B cell (primary cell): ENCODE measurements around the gene EXOC7. TPM values are rescaled to one million over a fixed set of nuclear protein-coding genes. Genes with fewer than 3 reads are reported as not detected.

Experiments
- ATAC-seq: fragments of 200-7000 bp; cut with Tn5 transposase; one replicate; pipeline ENCODE4 v1.10.0; 2021; ENCODE audit warnings: low read depth, mild to moderate bottlenecking, moderate number of reproducible peaks, moderate library complexity
- CTCF ChIA-PET: fragments of 350-600 bp; sonication (Branson Sonifier 250); formaldehyde crosslinking; loops from one replicate; lab custom pipeline; 2021; ENCODE audit warnings: antibody characterized with exemption, inconsistent platforms; lab: Charles Lee
- POLR2A ChIA-PET: fragments of 350-600 bp; sonication (Branson Sonifier 250); formaldehyde crosslinking; loops from one replicate; lab custom pipeline; 2021; ENCODE audit warnings: antibody characterized with exemption; lab: Charles Lee
- DNase-seq: peaks from one replicate; pipeline ENCODE4 v3.0.0; 2013
- H2AFZ ChIP-seq: 2 replicates; pipeline ENCODE4 v1.6.1; 2012; ENCODE audit warnings: mild to moderate bottlenecking, low read depth, low read length; ENCODE audit not compliant: insufficient read depth, poor library complexity, severe bottlenecking
- H3K27ac ChIP-seq, 2 donors: 1 replicate in 1 of 2; 2 replicates in 1 of 2; pipeline ENCODE4 v1.5.1; 2012 to 2013; ENCODE audit warnings: low read length in 2 of 2, mild to moderate bottlenecking in 2 of 2, moderate library complexity in 1 of 2
- H3K27me3 ChIP-seq, 4 experiments: fragments of 200-600 bp in 1 of 4; sonication (generic) in 1 of 4; replicated peaks in 1 of 4; 1 replicate in 2 of 4; 2 replicates in 2 of 4; pipeline versions ENCODE4 v1.6.1 to v1.7.0; 2013 to 2016; ENCODE audit warnings: low read length in 3 of 4, mild to moderate bottlenecking in 2 of 4, mixed read lengths in 1 of 4, moderate library complexity in 1 of 4; ENCODE audit not compliant: insufficient read depth in 4 of 4, control insufficient read depth in 3 of 4; ENCODE audit errors: control extremely low read depth in 1 of 4
- H3K36me3 ChIP-seq, 2 experiments: replicated peaks in 1 of 2; 1 replicate in 1 of 2; 2 replicates in 1 of 2; pipeline versions ENCODE4 v1.6.1 to v1.7.1; 2013; ENCODE audit warnings: low read length in 1 of 2; ENCODE audit not compliant: insufficient read depth in 2 of 2, control insufficient read depth in 1 of 2; ENCODE audit errors: control extremely low read depth in 1 of 2, extremely low read depth in 1 of 2
- H3K4me1 ChIP-seq, 2 donors: fragments of 200-600 bp in 1 of 2; sonication (generic) in 1 of 2; 1 replicate in 1 of 2; 2 replicates in 1 of 2; pipeline versions ENCODE4 v1.5.1 to v1.6.1; 2013 to 2017; ENCODE audit warnings: low read length in 2 of 2; ENCODE audit not compliant: control insufficient read depth in 2 of 2, insufficient read depth in 2 of 2
- H3K4me2 ChIP-seq: replicated peaks from 2 replicates; pipeline ENCODE3; 2012; ENCODE audit warnings: mild to moderate bottlenecking, low read depth, low read length; ENCODE audit not compliant: poor library complexity, severe bottlenecking
- H3K4me3 ChIP-seq, 5 experiments: fragments of 200-600 bp in 1 of 5; sonication (generic) in 1 of 5; 1 replicate in 3 of 5; 2 replicates in 2 of 5; pipeline versions ENCODE4 v1.5.1 to v1.7.0; 2011 to 2016; ENCODE audit warnings: low read length in 4 of 5, mild to moderate bottlenecking in 4 of 5, low read depth in 2 of 5, control low read depth in 1 of 5, moderate library complexity in 1 of 5; ENCODE audit not compliant: insufficient read depth in 1 of 5; ENCODE audit errors: control extremely low read depth in 1 of 5, extremely low read depth in 1 of 5
- H3K79me2 ChIP-seq: fragments of 200-600 bp; sonication (generic); one replicate; pipeline ENCODE4 v1.6.0; 2016; ENCODE audit warnings: low read length; ENCODE audit not compliant: control insufficient read depth, insufficient read depth
- H3K9ac ChIP-seq: fragments of 200-600 bp; sonication (generic); 2 replicates; pipeline ENCODE4 v1.6.1; 2017; ENCODE audit warnings: mild to moderate bottlenecking, low read length, moderate library complexity
- H3K9me3 ChIP-seq, 3 donors: one replicate each; pipeline versions ENCODE4 v1.6.1 to v1.7.1; 2013; ENCODE audit warnings: low read length in 2 of 3; ENCODE audit not compliant: control insufficient read depth in 2 of 3, insufficient read depth in 1 of 3; ENCODE audit errors: control extremely low read depth in 1 of 3
- H4K20me1 ChIP-seq: 2 replicates; pipeline ENCODE4 v1.6.0; 2012; ENCODE audit warnings: mild to moderate bottlenecking, low read length; ENCODE audit not compliant: insufficient read depth, control insufficient read depth, poor library complexity, severe bottlenecking
- H3K27ac Mint-ChIP-seq: one replicate; pipeline ENCODE4 v1.8.0; 2021; ENCODE audit warnings: mixed read lengths
- H3K27me3 Mint-ChIP-seq: one replicate; pipeline ENCODE4 v1.8.0; 2021; ENCODE audit warnings: mixed read lengths
- H3K4me1 Mint-ChIP-seq: one replicate; pipeline ENCODE4 v1.8.0; 2021; ENCODE audit warnings: mixed read lengths
- H3K4me3 Mint-ChIP-seq: one replicate; pipeline ENCODE4 v1.8.0; 2021; ENCODE audit warnings: mixed read lengths
- H3K9me3 Mint-ChIP-seq: one replicate; pipeline ENCODE4 v1.8.0; 2022; ENCODE audit warnings: mixed read lengths; ENCODE audit not compliant: insufficient read depth
- EZH2 ChIP-seq: IDR thresholded peaks from 2 replicates; pipeline ENCODE4 v1.6.1; 2012; ENCODE audit warnings: borderline replicate concordance, low read depth, mild to moderate bottlenecking, moderate library complexity, low read length; ENCODE audit not compliant: insufficient read depth, poor library complexity, severe bottlenecking
- WGBS: methylation state at CpG from one replicate; pipeline ENCODE4 v1.1.5; 2013; ENCODE audit warnings: missing lambda C conversion rate; ENCODE audit not compliant: insufficient coverage; 5-methylcytosine and 5-hydroxymethylcytosine counted together
- intact Hi-C: fragments of 100-400 bp; cut with micrococcal nuclease; formaldehyde crosslinking; loops from one replicate; pipeline ENCODE4 v1.10.0; 2022
- polyA plus RNA-seq: library from polyadenylated mRNA; depleted of rRNA; stranded (reverse); fragments of >200 nt; gene quantifications from 2 replicates; pipeline ENCODE4 v1.2.3, GENCODE V29; 2012
- total RNA-seq, 2 donors: library from RNA; stranded (reverse); fragments of 120-200 nt in 1 of 2; gene quantifications; 1 replicate in 1 of 2; 2 replicates in 1 of 2; pipeline versions ENCODE4 v1.2.3 to v1.2.4, GENCODE V29; 2013 to 2022
- TF ChIP-seq, protein P1 (sequence below): fragments of 200-600 bp; IDR thresholded peaks from one replicate; pipeline ENCODE4 v1.8.0; 2022; ENCODE audit warnings: antibody characterized with exemption, mild to moderate bottlenecking

EXOC7 gene
- total and polyA plus RNA-seq, 2 donors (not counting 1 experiment from before 2014, with no cell fraction given): 105 to 194 TPM

DNA sequence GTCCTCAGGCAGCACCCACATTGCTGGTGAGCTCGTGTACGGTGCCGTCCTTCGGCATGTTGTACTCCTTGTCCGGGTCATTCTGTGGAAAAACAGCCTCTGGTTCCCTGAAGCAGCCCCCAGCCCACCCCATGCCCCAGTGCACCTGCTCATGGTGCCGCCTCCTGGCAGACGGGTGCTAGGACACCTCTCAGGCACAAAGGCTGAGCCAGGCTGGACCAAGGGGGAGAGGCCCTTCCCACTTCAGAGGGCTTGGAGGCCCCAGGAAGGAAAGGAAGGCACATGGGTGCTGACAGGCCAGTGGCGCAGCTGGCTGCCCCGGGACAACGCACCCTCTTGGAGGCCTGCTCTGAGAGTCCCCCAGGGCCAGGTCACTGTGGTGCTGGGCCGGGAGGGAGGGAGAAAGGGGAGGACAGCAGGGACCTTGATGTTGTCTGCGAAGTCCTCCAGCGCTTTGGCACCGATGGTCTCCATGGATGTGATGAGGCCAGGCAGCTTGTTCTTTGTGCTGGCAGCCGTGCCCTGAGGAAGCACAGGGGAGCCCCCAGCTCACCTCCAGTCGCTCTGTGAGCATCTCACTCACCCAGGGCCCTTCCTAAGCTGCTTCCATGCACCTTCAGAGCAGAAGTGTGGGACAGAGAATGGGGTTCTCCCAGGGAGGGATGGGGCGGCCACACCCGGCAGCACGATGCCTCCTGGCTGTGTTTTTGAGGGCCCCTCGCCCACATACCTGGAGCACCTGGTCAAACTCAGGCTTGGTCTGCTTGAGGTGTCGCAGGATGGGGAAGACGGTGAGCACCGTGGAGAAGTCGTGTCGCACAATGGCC, 15.3 kb downstream of the EXOC7 start:
- no peak overlapping the region for H3K27ac ChIP-seq
- no peaks in the 10 kb centered on the region for H3K27me3 ChIP-seq
- Mint-ChIP-seq H3K4me3 (no peak overlapping the region), H3K4me1 (no peaks in the 10 kb centered on the region), H3K27me3 (no peaks in the 10 kb centered on the region), H3K27ac (no peak overlapping the region), H3K9me3 (no peaks in the 10 kb centered on the region)
- no peaks in the 10 kb centered on the region for H3K4me1 ChIP-seq
- 97% methylated on average over 23 of the region's 25 CpGs for WGBS
- POLR2A ChIA-PET: no interaction called here
- DNase-seq (no peak), ATAC-seq (no peak)
- H2AFZ ChIP-seq: no peak overlapping the region
- CTCF ChIA-PET: no interaction called here
- intact Hi-C loops: no loop called here
- H3K4me2 ChIP-seq: no peak overlapping the region
- peaks cover 0 to 88% of the 10 kb centered on the region in 2 experiments for H3K36me3 ChIP-seq
- H3K9ac ChIP-seq: no peak overlapping the region
- TF ChIP-seq EZH2: no peak
- peaks cover 21% of the 10 kb centered on the region for H4K20me1 ChIP-seq
- H3K4me3 ChIP-seq: no peak overlapping the region
- H3K9me3 ChIP-seq: peaks cover 0 to 3% (median 0%) of the 10 kb centered on the region in 3 donors
- H3K79me2 ChIP-seq: peaks cover 7% of the 10 kb centered on the region

DNA sequence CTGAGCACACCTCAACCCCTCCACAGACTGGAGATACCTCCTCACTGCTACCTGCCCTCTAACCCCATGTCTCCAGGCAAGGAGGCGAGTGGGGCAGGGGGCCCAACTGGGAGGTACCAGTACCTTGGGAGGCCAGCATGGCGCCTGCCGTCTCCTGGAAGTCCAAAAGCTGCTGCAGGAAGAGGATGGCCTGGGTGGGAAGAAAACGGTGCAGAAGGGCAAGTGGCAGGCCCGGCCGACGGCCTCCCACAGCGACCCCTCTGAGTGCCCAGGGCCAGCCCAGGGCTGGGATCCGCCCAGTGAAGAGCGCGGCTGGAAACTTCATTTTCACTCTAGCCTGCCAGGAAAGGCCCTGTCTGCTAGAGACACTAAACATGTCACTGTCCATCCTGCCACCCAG, 16.1 kb downstream of the EXOC7 start:
- H3K27me3 Mint-ChIP-seq: no peaks in the 10 kb centered on the region
- Histone ChIP-seq H3K4me2 (no peak overlapping the region), H3K36me3 (peaks cover 0 to 84% of the 10 kb centered on the region in 2 experiments), H3K27ac (no peak overlapping the region), H4K20me1 (peaks cover 21% of the 10 kb centered on the region), H2AFZ (no peak overlapping the region), H3K9ac (no peak overlapping the region), H3K9me3 (peaks cover 0 to 3% (median 0%) of the 10 kb centered on the region in 3 donors), H3K4me3 (no peak overlapping the region), H3K79me2 (peaks cover 5% of the 10 kb centered on the region), H3K27me3 (no peaks in the 10 kb centered on the region), H3K4me1 (no peaks in the 10 kb centered on the region)
- DNase-seq: no peak
- no peaks in the 10 kb centered on the region for H3K9me3 Mint-ChIP-seq
- no peaks in the 10 kb centered on the region for H3K4me1 Mint-ChIP-seq
- CTCF ChIA-PET: no interaction called here
- POLR2A ChIA-PET: no interaction called here
- no peak overlapping the region for H3K27ac Mint-ChIP-seq
- H3K4me3 Mint-ChIP-seq: no peak overlapping the region
- WGBS: 98% methylated on average over 11 of the region's 11 CpGs
- intact Hi-C loops: no loop called here
- ATAC-seq: no peak
- no peak for TF ChIP-seq EZH2
- TF ChIP-seq, protein P1, sequence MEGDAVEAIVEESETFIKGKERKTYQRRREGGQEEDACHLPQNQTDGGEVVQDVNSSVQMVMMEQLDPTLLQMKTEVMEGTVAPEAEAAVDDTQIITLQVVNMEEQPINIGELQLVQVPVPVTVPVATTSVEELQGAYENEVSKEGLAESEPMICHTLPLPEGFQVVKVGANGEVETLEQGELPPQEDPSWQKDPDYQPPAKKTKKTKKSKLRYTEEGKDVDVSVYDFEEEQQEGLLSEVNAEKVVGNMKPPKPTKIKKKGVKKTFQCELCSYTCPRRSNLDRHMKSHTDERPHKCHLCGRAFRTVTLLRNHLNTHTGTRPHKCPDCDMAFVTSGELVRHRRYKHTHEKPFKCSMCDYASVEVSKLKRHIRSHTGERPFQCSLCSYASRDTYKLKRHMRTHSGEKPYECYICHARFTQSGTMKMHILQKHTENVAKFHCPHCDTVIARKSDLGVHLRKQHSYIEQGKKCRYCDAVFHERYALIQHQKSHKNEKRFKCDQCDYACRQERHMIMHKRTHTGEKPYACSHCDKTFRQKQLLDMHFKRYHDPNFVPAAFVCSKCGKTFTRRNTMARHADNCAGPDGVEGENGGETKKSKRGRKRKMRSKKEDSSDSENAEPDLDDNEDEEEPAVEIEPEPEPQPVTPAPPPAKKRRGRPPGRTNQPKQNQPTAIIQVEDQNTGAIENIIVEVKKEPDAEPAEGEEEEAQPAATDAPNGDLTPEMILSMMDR: no peak
